ENCODE measurements around the gene BOD1.

- no peak for TF ChIP-seq GATA2 (IDR thresholded peaks at IDR 0.05; ENCODE audit: low read depth, low read length)
- no peak for TF ChIP-seq GATA3 (IDR thresholded peaks at IDR 0.05; ENCODE audit: low read depth, low read length)
Observed at GRCh38 chr5:173622183-173623047, 6.0 kb upstream of the BOD1 start.
